Measurements from ENCODE around the gene STK10. TPM values are rescaled to one million over a fixed set of nuclear protein-coding genes. Genes with fewer than 3 reads are reported as not detected.
"Not testable (repeated sequence)": the region's sequence is repeated elsewhere in the genome, so short reads cannot be mapped to it uniquely, and the experiment has no call there.

The STK10 gene
- total RNA-seq, 3 donors from 2014 or later: 17.1 to 32.5 (median 23.3) TPM

DNA sequence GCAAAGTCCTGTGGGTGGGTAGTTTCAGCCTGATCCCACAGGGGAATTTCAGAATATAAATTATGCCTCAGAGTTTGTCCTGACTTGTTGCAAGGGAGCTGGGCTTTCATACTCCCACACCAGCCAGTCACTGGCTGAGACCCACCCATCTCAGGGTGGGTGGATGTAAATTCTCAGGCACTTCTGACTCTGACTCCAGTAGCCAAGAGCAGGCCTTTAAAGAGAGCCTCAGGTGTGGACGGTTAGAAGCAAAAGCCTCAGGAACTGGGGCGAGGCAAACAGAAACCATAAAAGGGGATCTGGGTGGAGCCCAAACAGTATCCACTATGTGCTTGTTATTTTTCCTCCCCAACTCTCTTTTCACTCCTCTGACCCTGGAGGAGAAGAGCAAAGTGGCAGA, 153.0 kb downstream of the STK10 start:
- no peaks in the 10 kb centered on the region for H3K9me3 ChIP-seq
- H3K27me3 ChIP-seq: no peaks in the 10 kb centered on the region
- intact Hi-C loops (cut with DNase I; ENCODE audit: low total_unique reads): no loop called here
- TF ChIP-seq POLR2A (IDR thresholded peaks at IDR 0.05) (no peak), POLR2AphosphoS5 (IDR thresholded peaks at IDR 0.05) (no peak), CTCF (IDR thresholded peaks at IDR 0.05) (no peak)
- H3K4me1 ChIP-seq: no peaks in the 10 kb centered on the region
- DNase-seq (ENCODE audit: low spot score in 2 of 2): no peak
- H3K27ac ChIP-seq: no peak overlapping the region
- no peaks in the 10 kb centered on the region for H3K36me3 ChIP-seq
- H3K4me3 ChIP-seq: no peak overlapping the region

- intact Hi-C loops (cut with DNase I; ENCODE audit: low total_unique reads): no loop called here
- no peaks in the 10 kb centered on the region for H3K4me1 ChIP-seq
- DNase-seq (ENCODE audit: low spot score in 2 of 2): no peak
- no peaks in the 10 kb centered on the region for H3K27me3 ChIP-seq
- no peaks in the 10 kb centered on the region for H3K36me3 ChIP-seq
- no peak overlapping the region for H3K27ac ChIP-seq
- TF ChIP-seq POLR2A (IDR thresholded peaks at IDR 0.05) (no peak), CTCF (IDR thresholded peaks at IDR 0.05) (no peak), POLR2AphosphoS5 (IDR thresholded peaks at IDR 0.05) (no peak)
- no peaks in the 10 kb centered on the region for H3K9me3 ChIP-seq
- no peak overlapping the region for H3K4me3 ChIP-seq
Measured at GRCh38 chr5:172031894-172032461, 156.0 kb downstream of the STK10 start.

- Histone ChIP-seq H3K9me3 (no peaks in the 10 kb centered on the region), H3K36me3 (no peaks in the 10 kb centered on the region), H3K4me3 (no peak overlapping the region), H3K4me1 (no peaks in the 10 kb centered on the region), H3K27me3 (no peaks in the 10 kb centered on the region), H3K27ac (no peak overlapping the region)
- DNase-seq (ENCODE audit: low spot score in 2 of 2): no peak
- TF ChIP-seq POLR2A (IDR thresholded peaks at IDR 0.05) (no peak), CTCF (IDR thresholded peaks at IDR 0.05) (no peak), POLR2AphosphoS5 (IDR thresholded peaks at IDR 0.05) (no peak)
- intact Hi-C loops (cut with DNase I; ENCODE audit: low total_unique reads): no loop called here
Measured at GRCh38 chr5:172029876-172030275, 158.1 kb downstream of the STK10 start.

GRCh38 chr5:172028167-172028566, 159.9 kb downstream of the STK10 start:
- TF ChIP-seq POLR2A (IDR thresholded peaks at IDR 0.05) (no peak), CTCF (IDR thresholded peaks at IDR 0.05) (no peak), POLR2AphosphoS5 (IDR thresholded peaks at IDR 0.05) (no peak)
- Histone ChIP-seq H3K9me3 (no peaks in the 10 kb centered on the region), H3K27ac (no peak overlapping the region), H3K4me3 (no peak overlapping the region), H3K36me3 (no peaks in the 10 kb centered on the region), H3K27me3 (no peaks in the 10 kb centered on the region), H3K4me1 (no peaks in the 10 kb centered on the region)
- DNase-seq (ENCODE audit: low spot score in 2 of 2): no peak
- intact Hi-C loops (cut with DNase I; ENCODE audit: low total_unique reads): no loop called here

- H3K4me3 ChIP-seq; intact Hi-C loops (cut with DNase I; ENCODE audit: low total_unique reads); H3K9me3 ChIP-seq; H3K4me1 ChIP-seq; H3K27ac ChIP-seq; H3K27me3 ChIP-seq; H3K36me3 ChIP-seq; DNase-seq (ENCODE audit: low spot score in 2 of 2): not testable (repeated sequence)
Measured at GRCh38 chr5:172020110-172020786, 167.8 kb downstream of the STK10 start.

Data from breast epithelium (tissue), 4 donors.